Measurements from ENCODE around the gene RRAGB.

DNA sequence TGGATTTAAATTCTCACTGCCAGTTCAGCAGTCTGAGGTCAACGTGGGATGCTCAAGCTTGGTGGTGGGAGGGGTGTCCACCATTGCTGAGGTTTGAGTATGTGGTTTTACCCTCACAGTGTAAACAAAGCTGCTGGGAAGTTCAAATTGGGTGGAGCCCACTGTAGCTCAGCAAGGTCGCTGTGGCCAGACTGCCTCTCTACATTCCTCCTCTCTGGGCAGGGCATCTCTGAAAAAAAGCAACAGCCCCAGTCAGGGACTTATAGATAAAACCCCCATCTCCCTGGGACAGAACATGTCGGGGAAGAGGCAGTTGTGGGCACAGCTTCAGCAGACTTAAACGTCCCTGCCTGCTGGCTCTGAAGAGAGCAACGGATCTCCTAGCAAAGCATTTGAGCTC is 14.9 kb upstream of the RRAGB start:
- TF ChIP-seq CTCF (IDR thresholded peaks at IDR 0.05) (no peak), EZH2 (IDR thresholded peaks at IDR 0.05) (no peak), EZH2phosphoT487 (IDR thresholded peaks at IDR 0.05) (no peak)
